ENCODE measurements around the gene MAFG. TPM values are rescaled to one million over a fixed set of nuclear protein-coding genes. Genes with fewer than 3 reads are reported as not detected.

MAFG gene
- total RNA-seq, 1 experiment from 2014 or later, result 31.4 TPM

DNA sequence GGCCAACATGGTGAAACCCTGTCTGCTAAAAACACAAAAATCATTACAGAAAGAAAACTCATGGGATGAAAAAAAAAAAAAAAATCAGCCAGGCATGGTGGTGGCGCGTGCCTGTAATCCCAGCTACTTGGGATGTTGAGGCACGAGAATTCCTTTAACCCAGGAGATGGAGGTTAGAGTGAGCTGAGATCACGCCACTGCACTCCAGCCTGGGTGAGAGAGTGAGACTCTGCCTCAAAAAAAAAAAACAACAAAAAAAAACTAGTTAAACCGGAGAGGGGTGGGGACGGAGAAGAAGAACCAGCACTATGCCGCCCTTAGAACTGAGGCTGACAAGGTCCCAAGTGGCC, 40.8 kb upstream of the MAFG start:
- no peak overlapping the region for H2BK12ac ChIP-seq (ENCODE audit: insufficient read length, low read depth, low read length)
- no peaks in the 10 kb centered on the region for H3K23me2 ChIP-seq (ENCODE audit: insufficient read length, low read depth, low read length, poor library complexity, severe bottlenecking)
- Mint-ChIP-seq H3K27me3 (ENCODE audit: low read depth) (peaks cover 83% of the 10 kb centered on the region), H3K27ac (no peak overlapping the region), H3K4me1 (peaks cover 8 to 20% of the 10 kb centered on the region in 2 experiments), H3K36me3 (ENCODE audit: insufficient read depth in 1 of 3, low read depth in 3 of 3) (no peaks in the 10 kb centered on the region; a peak in 1 of 7 replicates), H3K4me3 (no peak overlapping the region; a peak in 1 of 5 replicates), H3K9me3 (peaks cover 11 to 12% of the 10 kb centered on the region in 2 experiments)
- WGBS (ENCODE audit: extremely low coverage, insufficient read length, low lambda C conversion rate), result no CpG with 5 or more reads among the region's 7 CpGs
- no peak overlapping the region for H3K27ac ChIP-seq (ENCODE audit: insufficient read length, low read depth, low read length)
- peaks cover 2% of the 10 kb centered on the region; the same call in 1 of the 2 replicates for H3K4me1 ChIP-seq (ENCODE audit: insufficient read depth, low read length)
- H3K9me3 ChIP-seq (ENCODE audit: control insufficient read depth, low read depth, low read length), result no peaks in the 10 kb centered on the region
- no peak overlapping the region for H2BK120ac ChIP-seq (ENCODE audit: low read depth, low read length, poor library complexity, severe bottlenecking)
- no peak overlapping the region for H4K5ac ChIP-seq (ENCODE audit: insufficient read length, low read depth, low read length)
- H4K8ac ChIP-seq (replicated peaks; ENCODE audit: insufficient read length, low read depth, low read length), result no peak overlapping the region
- no peak for TF ChIP-seq CTCF (conservative IDR thresholded peaks at IDR 0.05)
- no peak overlapping the region for H4K91ac ChIP-seq (ENCODE audit: insufficient read length, low read depth, low read length)
- H2BK15ac ChIP-seq (ENCODE audit: low read depth, low read length), result no peak overlapping the region
- no peaks in the 10 kb centered on the region for H4K20me1 ChIP-seq (ENCODE audit: control insufficient read depth, insufficient read depth, insufficient read length)
- H2BK5ac ChIP-seq (ENCODE audit: insufficient read length, low read length), result no peak overlapping the region
- no peak overlapping the region for H3K9ac ChIP-seq (ENCODE audit: extremely low read depth, insufficient read length, low read length)
- H3K79me1 ChIP-seq (ENCODE audit: insufficient read depth, low read depth, low read length, poor library complexity, severe bottlenecking), result no peaks in the 10 kb centered on the region
- H3K23ac ChIP-seq (ENCODE audit: insufficient read length, low read depth, low read length), result no peak overlapping the region
- H3K4me2 ChIP-seq (ENCODE audit: insufficient read depth, insufficient read length, low read length), result no peak overlapping the region
- no peak overlapping the region for H2AFZ ChIP-seq (ENCODE audit: low read length)
- no peak overlapping the region for H3K56ac ChIP-seq (ENCODE audit: insufficient read length, low read depth, low read length)
- no peak overlapping the region for H3T11ph ChIP-seq (ENCODE audit: low read length)
- no peaks in the 10 kb centered on the region for H3K79me2 ChIP-seq (ENCODE audit: insufficient read depth, low read length)
- no peak overlapping the region for H2AK5ac ChIP-seq (ENCODE audit: insufficient read length, low read length)
- no peak overlapping the region for H3K4ac ChIP-seq (ENCODE audit: low read depth, low read length)
- no peak overlapping the region for H3K18ac ChIP-seq (ENCODE audit: insufficient read length, low read depth, low read length)
- no peak overlapping the region for H2BK20ac ChIP-seq (ENCODE audit: low read depth, low read length, poor library complexity, severe bottlenecking)
- no peak for DNase-seq
- no peak overlapping the region for H3K14ac ChIP-seq (ENCODE audit: insufficient read depth, low read length)
- H3K27me3 ChIP-seq (ENCODE audit: insufficient read depth, low read length), result peaks cover 5% of the 10 kb centered on the region; the same call in 1 of the 2 replicates

Data from H9 (cell line).